Midbrain (tissue), 1 donor: ENCODE data around the gene COL4A2.

Experiments used
- DNase-seq: peaks from one replicate; lab custom pipeline; 2025; lab: John Stamatoyannopoulos, UW

Gene COL4A2

GRCh38 chr13:110290153-110290552 lies 16.9 kb upstream of the COL4A2 start:
- no peak for DNase-seq

GRCh38 chr13:110290826-110291225 lies 16.3 kb upstream of the COL4A2 start:
- no peak for DNase-seq

GRCh38 chr13:110291286-110291685 lies 15.8 kb upstream of the COL4A2 start:
- DNase-seq = no peak

- DNase-seq = no peak
Observed at GRCh38 chr13:110293037-110293436, 14.0 kb upstream of the COL4A2 start.

GRCh38 chr13:110293649-110294048 lies 13.4 kb upstream of the COL4A2 start:
- no peak for DNase-seq

GRCh38 chr13:110294146-110294545 lies 12.9 kb upstream of the COL4A2 start:
- DNase-seq = no peak

- DNase-seq = no peak
Observed at GRCh38 chr13:110294622-110295021, 12.5 kb upstream of the COL4A2 start.

- DNase-seq = no peak
Observed at GRCh38 chr13:110297011-110297410, 10.1 kb upstream of the COL4A2 start.

- DNase-seq = no peak
Observed at GRCh38 chr13:110297766-110298504, 9.1 kb upstream of the COL4A2 start.

DNA sequence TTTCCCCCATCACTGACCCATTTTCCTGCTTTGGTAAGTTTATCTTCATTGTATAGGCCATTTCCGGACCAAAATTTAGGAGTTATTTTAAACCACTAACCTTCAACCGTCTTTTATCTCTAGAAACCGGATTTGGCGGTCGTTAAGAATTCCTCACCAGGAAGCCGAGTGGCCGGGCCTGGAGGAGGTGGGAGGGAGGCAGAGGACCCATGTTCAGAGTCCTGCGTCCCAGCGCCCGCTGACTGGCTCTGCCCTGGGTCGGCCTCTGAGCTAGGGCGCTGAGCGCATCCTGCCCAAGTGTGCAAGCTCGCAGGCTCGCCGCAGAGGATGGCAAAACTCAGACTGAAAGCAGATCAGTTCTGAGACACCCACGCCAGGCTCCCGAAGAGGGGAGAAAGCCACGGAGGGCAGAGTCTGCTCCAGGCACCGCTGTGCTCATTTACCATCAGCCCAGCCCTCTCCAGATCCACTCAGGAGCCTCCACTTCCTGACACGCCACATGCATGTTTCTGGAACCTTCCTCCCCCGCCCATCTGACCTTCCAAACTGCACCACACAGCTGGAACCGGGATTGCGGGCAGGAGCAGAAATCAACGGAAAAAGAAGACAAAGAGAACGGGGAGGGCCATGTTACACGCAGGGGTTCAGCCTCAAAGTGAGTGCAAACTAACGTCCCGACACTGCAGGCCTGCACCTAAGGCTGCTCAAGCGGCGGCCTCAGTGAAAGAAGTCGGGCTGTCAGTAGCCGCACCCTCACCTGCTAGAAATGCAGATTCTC lies 8.4 kb upstream of the COL4A2 start:
- no peak for DNase-seq

DNA sequence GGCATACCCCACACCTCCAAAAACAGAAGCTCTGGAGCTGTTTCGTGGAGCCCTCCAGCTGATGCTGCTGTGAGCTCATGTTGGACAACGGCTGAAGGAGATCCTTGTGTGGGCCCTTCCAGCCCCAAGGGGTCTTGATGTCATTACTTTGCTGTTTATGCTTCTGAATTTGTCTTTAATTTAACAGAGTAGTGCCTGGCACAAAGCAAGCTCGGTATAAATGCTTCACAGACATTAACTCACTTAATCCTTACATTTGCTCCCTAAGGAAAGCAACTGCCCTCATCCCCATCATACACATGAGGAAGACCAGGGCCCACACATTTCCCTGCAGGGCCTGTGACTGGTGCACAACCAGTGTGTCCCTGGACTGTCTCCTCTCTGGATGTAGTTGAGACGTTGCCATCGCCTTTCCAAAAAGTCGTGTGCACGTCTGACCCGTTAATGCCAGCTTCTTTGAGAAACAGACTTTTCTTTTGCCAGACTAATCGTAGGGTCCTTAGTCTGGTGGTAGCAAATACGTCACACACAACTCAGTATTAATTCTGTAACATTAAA lies 7.7 kb upstream of the COL4A2 start:
- no peak for DNase-seq

DNA sequence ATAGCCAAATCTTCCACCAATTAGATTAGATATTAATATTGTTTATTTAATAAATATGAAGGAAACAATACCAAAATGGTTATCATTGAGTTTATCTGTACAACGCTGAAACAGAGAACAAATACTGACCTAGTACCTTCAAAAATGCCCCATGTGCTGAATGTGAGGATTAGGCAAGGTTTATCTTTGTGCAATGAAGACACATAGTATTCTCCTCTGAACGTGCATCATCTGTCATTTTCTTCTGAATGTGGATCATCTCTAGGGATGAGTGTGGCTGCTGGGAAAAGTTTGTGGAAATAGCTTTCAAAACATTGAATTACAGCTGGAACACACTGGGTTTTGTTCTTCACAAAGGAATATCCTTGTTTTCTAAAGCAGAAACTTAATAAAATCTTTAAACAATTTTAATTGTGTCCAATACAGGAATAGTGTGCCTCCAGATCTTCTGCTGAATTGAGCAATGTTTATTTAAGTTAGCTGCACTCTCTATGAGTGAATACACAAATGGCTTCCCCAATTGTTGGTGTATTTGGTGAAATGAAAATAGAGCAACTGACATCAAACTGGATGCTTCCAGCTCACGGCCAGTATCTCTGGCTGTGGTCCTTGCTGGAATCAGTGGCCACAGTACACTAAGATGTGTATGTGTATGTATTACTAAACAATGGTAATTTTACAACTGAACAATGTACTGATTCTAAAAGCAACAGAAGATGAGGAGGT lies 6.8 kb upstream of the COL4A2 start:
- DNase-seq = no peak

GRCh38 chr13:110301083-110301482 lies 6.0 kb upstream of the COL4A2 start:
- no peak for DNase-seq

DNA sequence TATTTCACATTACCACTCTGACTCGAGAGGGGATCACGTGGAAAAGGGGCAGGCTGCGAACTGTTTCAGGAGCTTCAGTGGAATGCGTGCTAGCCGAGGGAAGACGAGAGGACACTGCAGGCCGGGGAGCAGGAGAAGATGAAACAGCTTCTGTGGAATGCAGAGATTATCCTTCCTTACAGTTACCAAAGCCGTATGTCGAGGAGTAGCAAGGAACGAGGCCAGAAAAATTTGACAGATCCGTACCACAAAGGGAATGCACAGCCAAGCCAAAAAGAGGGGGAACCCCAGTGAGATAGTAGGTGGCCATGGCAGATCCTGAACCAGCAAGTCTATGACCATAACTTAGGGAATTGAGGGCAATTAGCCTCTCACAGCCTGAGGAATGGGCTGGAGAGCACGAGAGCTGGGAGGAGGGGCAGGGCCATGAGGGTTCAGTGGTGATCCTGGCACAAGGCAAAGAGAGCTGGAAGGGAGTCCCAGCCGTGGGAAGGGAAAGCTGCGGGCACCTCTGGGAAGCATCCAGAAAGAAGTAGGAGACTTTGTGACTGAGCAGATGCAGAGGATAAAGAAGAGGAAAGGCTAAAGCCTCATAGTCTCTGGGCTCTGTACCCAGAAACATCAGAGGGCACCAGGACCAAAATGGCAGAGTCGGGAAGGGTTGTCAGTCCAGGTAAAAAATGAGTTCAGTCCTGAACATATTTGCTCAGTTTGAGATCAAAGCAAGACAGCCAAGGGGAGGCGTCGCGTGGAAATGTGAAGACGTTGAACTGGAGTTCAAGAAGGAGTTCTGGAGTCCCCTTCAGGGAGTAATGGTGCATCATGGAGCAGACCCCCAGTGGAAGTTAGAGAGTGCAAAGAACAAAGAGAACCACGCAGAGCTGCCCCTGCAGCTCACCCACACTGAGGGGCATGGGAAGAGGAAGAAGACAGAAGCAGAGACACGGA lies 5.2 kb upstream of the COL4A2 start:
- no peak for DNase-seq

DNA sequence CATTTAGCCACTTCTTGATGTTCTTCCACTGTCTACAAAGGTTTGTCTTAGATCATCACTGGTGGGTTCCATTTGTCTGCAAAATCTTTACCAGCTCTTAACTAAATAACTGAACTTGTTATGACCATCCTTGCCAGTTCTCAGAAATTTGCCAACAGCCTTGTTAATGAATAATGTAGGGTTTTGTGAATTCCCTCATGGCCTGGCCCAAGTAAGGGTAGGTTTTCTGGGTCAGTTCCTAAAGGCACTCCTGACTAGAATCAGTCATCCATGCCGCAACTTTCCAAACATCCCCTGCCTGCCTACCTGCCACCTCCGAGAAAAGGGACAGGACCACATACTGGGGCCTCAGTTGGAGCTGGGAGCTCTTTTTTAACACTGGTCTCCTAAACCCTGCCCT lies 4.1 kb upstream of the COL4A2 start:
- DNase-seq = no peak

DNA sequence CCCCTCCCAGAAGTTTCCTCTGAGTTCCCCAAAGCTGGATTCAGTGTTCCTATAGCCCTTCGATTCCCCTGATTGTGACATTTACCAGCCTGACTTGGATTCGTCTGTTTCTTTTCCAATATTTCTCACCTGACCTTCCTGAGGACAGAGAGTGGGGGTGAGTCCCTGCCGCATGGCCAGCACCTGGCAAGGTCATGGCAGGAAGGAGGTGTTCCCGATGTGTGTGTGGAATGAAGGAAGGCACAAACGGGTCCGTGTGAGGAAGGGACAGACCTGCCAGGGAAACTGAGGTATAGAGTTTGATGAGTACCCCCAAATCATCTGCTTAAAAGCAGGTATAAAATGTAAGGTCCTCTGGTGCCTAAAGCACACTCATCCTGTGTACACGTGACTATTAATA lies 3.4 kb upstream of the COL4A2 start:
- DNase-seq = no peak

- no peak for DNase-seq
Observed at GRCh38 chr13:110304256-110304655, 2.8 kb upstream of the COL4A2 start.

GRCh38 chr13:110305001-110305400 lies 2.1 kb upstream of the COL4A2 start:
- no peak for DNase-seq

DNA sequence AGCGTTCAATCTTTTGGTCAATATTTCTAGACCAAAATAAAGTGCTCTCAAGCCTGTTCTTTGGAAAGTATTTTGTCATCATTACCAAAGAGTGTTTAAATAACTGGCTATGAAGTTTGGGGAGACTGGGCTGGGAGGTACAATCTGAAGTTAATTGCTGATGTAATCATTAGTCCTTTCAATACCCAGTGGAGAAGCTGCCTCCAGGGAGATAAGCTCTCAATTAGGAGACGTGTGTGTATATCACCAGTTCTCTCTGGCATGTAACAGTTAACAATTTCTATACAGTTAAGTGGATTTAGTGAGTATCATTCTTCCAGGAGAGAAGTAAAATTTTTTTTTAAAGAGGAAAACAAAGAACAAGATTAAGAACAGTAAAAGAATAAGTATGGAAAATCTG lies 1.5 kb upstream of the COL4A2 start:
- DNase-seq = no peak

DNA sequence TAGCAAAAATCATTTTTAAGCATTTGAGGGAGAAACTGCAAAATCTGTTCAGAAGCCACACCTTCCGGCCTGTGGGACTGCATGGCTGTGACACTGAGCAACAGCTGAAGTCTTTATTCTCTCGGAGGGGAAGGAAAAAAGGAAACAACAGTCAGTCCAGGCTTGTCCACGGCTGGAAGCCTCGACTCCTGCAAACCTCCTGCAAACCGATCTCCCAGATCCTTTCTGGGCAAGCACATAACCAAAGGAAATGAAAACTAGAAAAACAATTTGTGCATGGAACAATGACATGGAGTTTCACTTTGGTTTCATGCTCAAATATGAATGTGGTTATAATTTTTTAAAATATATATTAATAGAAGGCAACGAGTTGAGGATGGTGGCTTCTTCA lies 1.1 kb upstream of the COL4A2 start:
- no peak for DNase-seq

DNA sequence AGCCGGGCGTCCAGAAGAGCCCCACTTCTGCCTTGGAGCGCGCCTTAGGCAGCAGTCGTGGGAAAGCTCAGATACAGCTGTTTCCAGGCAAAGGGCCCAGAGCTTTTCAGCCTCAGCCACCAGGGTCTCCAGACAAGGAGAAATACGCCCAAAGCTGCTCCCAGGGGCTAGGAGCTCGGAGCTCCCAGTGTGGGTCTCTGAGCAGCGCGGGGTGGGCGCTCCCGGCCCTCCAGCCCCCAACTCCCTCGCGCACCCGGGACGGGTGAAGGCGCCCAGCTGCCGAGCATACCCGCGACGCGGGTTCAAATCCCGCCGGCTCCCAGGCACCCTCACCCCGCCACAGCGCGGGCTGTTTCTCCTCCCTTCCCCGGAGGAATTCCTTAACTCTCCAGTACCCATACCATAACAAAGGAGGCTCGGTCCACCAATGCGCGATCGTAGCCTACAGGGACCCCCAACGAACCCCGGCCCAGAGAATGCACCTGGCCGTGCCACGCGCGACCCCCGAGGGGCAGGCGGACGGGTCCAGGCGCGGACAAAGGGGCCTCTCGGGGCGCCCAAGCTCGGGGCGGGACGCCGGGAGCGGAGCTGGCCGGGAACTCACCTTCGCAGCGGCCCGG lies 634 bp upstream of the COL4A2 start:
- no peak for DNase-seq
